ENCODE results near the gene CD48.
A peak's percentile ranks its signal among the peaks of the same experiment; 100 is the strongest.

Gene CD48

GRCh38 chr1:160711602-160712311 lies at the start of gene CD48:
Gene CD48, minus strand, starts transcription at chr1:160711822. Its CDS starts 59 bp downstream, at chr1:160711763.
- no peaks in the 10 kb centered on the region for H3K36me3 ChIP-seq
- peak within 1 kb of the TSS; percentile 85 for H3K9ac ChIP-seq
- no peaks in the 10 kb centered on the region for H4K20me1 ChIP-seq
- H3K9me3 ChIP-seq: no peaks in the 10 kb centered on the region
- H3K4me3 ChIP-seq: peak within 1 kb of the TSS; percentile 69
- H3K4me1 ChIP-seq: peaks cover 73% of the 10 kb centered on the region
- H3K27ac ChIP-seq: peak within 1 kb of the TSS; percentile 88
- no peaks in the 10 kb centered on the region for H3K27me3 ChIP-seq
- TF ChIP-seq Cebpa-rat (IDR thresholded peaks at IDR 0.05): no peak
- H3K4me2 ChIP-seq: peak within 1 kb of the TSS; percentile 88

GRCh38 chr1:160761046-160761445 lies 49.4 kb upstream of the CD48 start:
- Histone ChIP-seq H4K20me1 (no peaks in the 10 kb centered on the region), H3K4me2 (no peak overlapping the region), H3K9ac (no peak overlapping the region), H3K36me3 (no peaks in the 10 kb centered on the region), H3K9me3 (no peaks in the 10 kb centered on the region), H3K4me3 (no peak overlapping the region), H3K27me3 (no peaks in the 10 kb centered on the region), H3K27ac (no peak overlapping the region), H3K4me1 (no peaks in the 10 kb centered on the region)
- no peak for TF ChIP-seq Cebpa-rat (IDR thresholded peaks at IDR 0.05)

GRCh38 chr1:160759740-160760139 lies 48.1 kb upstream of the CD48 start:
- Histone ChIP-seq H3K4me1 (no peaks in the 10 kb centered on the region), H3K4me2 (no peak overlapping the region), H3K27me3 (no peaks in the 10 kb centered on the region), H3K9ac (no peak overlapping the region), H3K27ac (no peak overlapping the region), H4K20me1 (no peaks in the 10 kb centered on the region), H3K4me3 (no peak overlapping the region), H3K9me3 (no peaks in the 10 kb centered on the region), H3K36me3 (no peaks in the 10 kb centered on the region)
- TF ChIP-seq Cebpa-rat (IDR thresholded peaks at IDR 0.05): 0 out of 2 replicates have a peak, but pooled peaks have one; percentile 7

- Histone ChIP-seq H3K4me1 (no peaks in the 10 kb centered on the region), H3K4me3 (no peak overlapping the region), H3K9ac (no peak overlapping the region), H3K27me3 (no peaks in the 10 kb centered on the region), H3K9me3 (no peaks in the 10 kb centered on the region), H3K27ac (no peak overlapping the region), H3K4me2 (no peak overlapping the region), H4K20me1 (no peaks in the 10 kb centered on the region), H3K36me3 (no peaks in the 10 kb centered on the region)
- TF ChIP-seq Cebpa-rat (IDR thresholded peaks at IDR 0.05): no peak
Observed at GRCh38 chr1:160758521-160758920, 46.9 kb upstream of the CD48 start.

- Histone ChIP-seq H3K4me1 (no peaks in the 10 kb centered on the region), H3K27ac (no peak overlapping the region), H3K4me2 (no peak overlapping the region), H3K9me3 (no peaks in the 10 kb centered on the region), H3K9ac (no peak overlapping the region), H3K4me3 (no peak overlapping the region), H3K36me3 (no peaks in the 10 kb centered on the region), H3K27me3 (no peaks in the 10 kb centered on the region), H4K20me1 (no peaks in the 10 kb centered on the region)
- no peak for TF ChIP-seq Cebpa-rat (IDR thresholded peaks at IDR 0.05)
Observed at GRCh38 chr1:160756849-160757201, 45.2 kb upstream of the CD48 start.

GRCh38 chr1:160755911-160756848 lies 44.6 kb upstream of the CD48 start:
- Histone ChIP-seq H3K9me3 (no peaks in the 10 kb centered on the region), H4K20me1 (no peaks in the 10 kb centered on the region), H3K4me1 (no peaks in the 10 kb centered on the region), H3K9ac (no peak overlapping the region), H3K27ac (no peak overlapping the region), H3K36me3 (no peaks in the 10 kb centered on the region), H3K4me3 (no peak overlapping the region), H3K27me3 (no peaks in the 10 kb centered on the region), H3K4me2 (no peak overlapping the region)
- TF ChIP-seq Cebpa-rat (IDR thresholded peaks at IDR 0.05): no peak

- H3K27me3 ChIP-seq: no peaks in the 10 kb centered on the region
- H3K27ac ChIP-seq: no peak overlapping the region
- no peaks in the 10 kb centered on the region for H3K4me1 ChIP-seq
Observed at GRCh38 chr1:160755461-160755860, 43.8 kb upstream of the CD48 start.

GRCh38 chr1:160753594-160753993 lies 42.0 kb upstream of the CD48 start:
- Histone ChIP-seq H3K36me3 (no peaks in the 10 kb centered on the region), H3K27me3 (no peaks in the 10 kb centered on the region), H3K4me2 (no peak overlapping the region), H4K20me1 (no peaks in the 10 kb centered on the region), H3K4me3 (no peak overlapping the region), H3K9ac (no peak overlapping the region), H3K9me3 (no peaks in the 10 kb centered on the region), H3K4me1 (no peaks in the 10 kb centered on the region), H3K27ac (no peak overlapping the region)
- no peak for TF ChIP-seq Cebpa-rat (IDR thresholded peaks at IDR 0.05)

More at GRCh38 chr1:160755461-160755860, 43.8 kb upstream of the CD48 start:
- no peaks in the 10 kb centered on the region for H3K9me3 ChIP-seq
- no peak overlapping the region for H3K9ac ChIP-seq
- no peak for TF ChIP-seq Cebpa-rat (IDR thresholded peaks at IDR 0.05)
- no peak overlapping the region for H3K4me3 ChIP-seq
- H3K4me2 ChIP-seq: no peak overlapping the region
- no peaks in the 10 kb centered on the region for H3K36me3 ChIP-seq
- H4K20me1 ChIP-seq: no peaks in the 10 kb centered on the region

GRCh38 chr1:160752924-160753323 lies 41.3 kb upstream of the CD48 start:
- Histone ChIP-seq H3K9ac (no peak overlapping the region), H4K20me1 (no peaks in the 10 kb centered on the region), H3K4me2 (no peak overlapping the region), H3K27me3 (no peaks in the 10 kb centered on the region), H3K36me3 (no peaks in the 10 kb centered on the region), H3K4me3 (no peak overlapping the region), H3K27ac (no peak overlapping the region), H3K4me1 (no peaks in the 10 kb centered on the region), H3K9me3 (no peaks in the 10 kb centered on the region)
- no peak for TF ChIP-seq Cebpa-rat (IDR thresholded peaks at IDR 0.05)

DNA sequence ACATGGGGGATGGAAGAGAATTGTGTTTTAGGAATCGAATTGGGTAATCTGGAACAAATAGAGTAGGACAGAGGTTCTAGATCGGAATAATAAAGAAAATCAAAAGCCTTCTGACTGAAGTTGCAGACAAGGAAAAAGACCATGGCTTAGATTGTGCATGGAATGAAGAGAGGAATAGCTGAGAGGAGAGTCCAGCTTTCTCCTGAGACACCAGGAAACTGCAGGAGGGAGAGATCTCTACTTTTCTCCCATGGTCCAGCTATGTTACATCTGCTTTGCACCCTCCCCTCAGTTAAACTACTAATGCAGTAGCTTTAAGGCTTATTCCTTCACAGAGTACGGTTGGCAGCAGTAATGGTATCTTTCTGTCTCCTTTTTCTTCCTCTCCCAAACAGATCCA lies 40.8 kb upstream of the CD48 start:
- no peak overlapping the region for H3K27ac ChIP-seq
- TF ChIP-seq Cebpa-rat (IDR thresholded peaks at IDR 0.05): no peak
- H3K4me3 ChIP-seq: no peak overlapping the region
- no peaks in the 10 kb centered on the region for H3K36me3 ChIP-seq
- no peak overlapping the region for H3K9ac ChIP-seq
- no peak overlapping the region for H3K4me2 ChIP-seq
- H4K20me1 ChIP-seq: no peaks in the 10 kb centered on the region
- H3K4me1 ChIP-seq: no peaks in the 10 kb centered on the region
- no peaks in the 10 kb centered on the region for H3K27me3 ChIP-seq
- H3K9me3 ChIP-seq: no peaks in the 10 kb centered on the region
